Colonic mucosa (tissue), 4 donors: ENCODE results near the gene ZNHIT6. TPM values are rescaled to one million over a fixed set of nuclear protein-coding genes. Genes with fewer than 3 reads are reported as not detected.

Source experiments
- DNase-seq: peaks from one replicate; pipeline ENCODE4 v3.0.0-alpha.2; 2020
- H3K27ac ChIP-seq: fragments of 200-600 bp; one replicate; pipeline ENCODE4 v1.8.0; 2021
- H3K27me3 ChIP-seq: fragments of 200-600 bp; one replicate; pipeline ENCODE4 v1.8.0; 2021
- H3K36me3 ChIP-seq: fragments of 200-600 bp; one replicate; pipeline ENCODE4 v1.8.0; 2021
- H3K4me1 ChIP-seq: fragments of 200-600 bp; one replicate; pipeline ENCODE4 v1.8.0; 2021; ENCODE audit warnings: mild to moderate bottlenecking
- H3K4me3 ChIP-seq: fragments of 200-600 bp; one replicate; pipeline ENCODE4 v1.8.0; 2021
- H3K9ac ChIP-seq, 2 donors: one replicate each; pipeline ENCODE4 v1.7.0; 2013; ENCODE audit warnings: control low read depth in 2 of 2, low read depth in 2 of 2, low read length in 2 of 2
- H3K9me3 ChIP-seq: fragments of 200-600 bp; one replicate; pipeline ENCODE4 v1.8.0; 2021
- CTCF ChIP-seq: fragments of 200-600 bp; IDR thresholded peaks from one replicate; pipeline ENCODE4 v1.8.0; 2022; ENCODE audit warnings: antibody characterized with exemption, mild to moderate bottlenecking
- intact Hi-C: fragments of 100-400 bp; cut with DNase I; formaldehyde crosslinking; loops from one replicate; pipeline ENCODE4 v1.14.1; 2022
- total RNA-seq, 2 donors: library from RNA; stranded (reverse); fragmentation: NEBNext Ultra II Directional in 1 of 2; extraction: Animal tissue kit (Norgen Biotek cat#: 25700) in 1 of 2; gene quantifications; one replicate each; pipeline ENCODE4 v1.2.1, GENCODE V29; 2021
- donor health status: healthy.
- donor health status: DM: no; HTN: no; CAD: no.
- donor health status: DM: no; HTN: no; CAD: no.

The ZNHIT6 gene
- total RNA-seq, 2 donors from 2014 or later: 10.0 to 10.9 TPM

GRCh38 chr1:85683292-85684025 lies 24.8 kb downstream of the ZNHIT6 start:
- Histone ChIP-seq H3K4me1 (no peaks in the 10 kb centered on the region), H3K36me3 (no peaks in the 10 kb centered on the region), H3K4me3 (no peak overlapping the region), H3K9ac (no peak overlapping the region), H3K27me3 (no peaks in the 10 kb centered on the region), H3K9me3 (no peaks in the 10 kb centered on the region), H3K27ac (no peak overlapping the region)
- DNase-seq: no peak
- intact Hi-C loops: no loop called here
- TF ChIP-seq CTCF: no peak

GRCh38 chr1:85681087-85681486 lies 27.1 kb downstream of the ZNHIT6 start:
- Histone ChIP-seq H3K4me3 (no peak overlapping the region), H3K9me3 (no peaks in the 10 kb centered on the region), H3K27me3 (no peaks in the 10 kb centered on the region), H3K4me1 (no peaks in the 10 kb centered on the region), H3K9ac (no peak overlapping the region), H3K27ac (no peak overlapping the region), H3K36me3 (no peaks in the 10 kb centered on the region)
- no peak for DNase-seq
- no peak for TF ChIP-seq CTCF
- intact Hi-C loops: no loop called here

- no peaks in the 10 kb centered on the region for H3K36me3 ChIP-seq
- intact Hi-C loops: no loop called here
Measured at GRCh38 chr1:85678193-85678592, 30.0 kb downstream of the ZNHIT6 start.

GRCh38 chr1:85677656-85678055 lies 30.6 kb downstream of the ZNHIT6 start:
- no peaks in the 10 kb centered on the region for H3K27me3 ChIP-seq
- no peaks in the 10 kb centered on the region for H3K9me3 ChIP-seq
- H3K4me1 ChIP-seq: no peaks in the 10 kb centered on the region
- no peak overlapping the region for H3K27ac ChIP-seq
- H3K9ac ChIP-seq: no peak overlapping the region
- intact Hi-C loops: no loop called here
- no peak for DNase-seq
- no peak overlapping the region for H3K4me3 ChIP-seq
- TF ChIP-seq CTCF: no peak
- H3K36me3 ChIP-seq: no peaks in the 10 kb centered on the region

More at GRCh38 chr1:85678193-85678592, 30.0 kb downstream of the ZNHIT6 start:
- Histone ChIP-seq H3K4me1 (no peaks in the 10 kb centered on the region), H3K4me3 (no peak overlapping the region), H3K9me3 (no peaks in the 10 kb centered on the region), H3K9ac (no peak overlapping the region), H3K27ac (no peak overlapping the region), H3K27me3 (no peaks in the 10 kb centered on the region)
- no peak for DNase-seq
- no peak for TF ChIP-seq CTCF

GRCh38 chr1:85672031-85672660 lies 36.1 kb downstream of the ZNHIT6 start:
- DNase-seq: no peak
- H3K27me3 ChIP-seq: no peaks in the 10 kb centered on the region
- H3K27ac ChIP-seq: no peak overlapping the region
- H3K9me3 ChIP-seq: no peaks in the 10 kb centered on the region
- H3K4me3 ChIP-seq: no peak overlapping the region
- no peaks in the 10 kb centered on the region for H3K4me1 ChIP-seq
- no peak for TF ChIP-seq CTCF
- intact Hi-C loops: no loop called here
- no peaks in the 10 kb centered on the region for H3K36me3 ChIP-seq
- H3K9ac ChIP-seq: no peak overlapping the region
